BJ (cell line): ENCODE results near the gene HNRNPA3. TPM values are rescaled to one million over a fixed set of nuclear protein-coding genes. Genes with fewer than 3 reads are reported as not detected.

Source experiments
- CTCF ChIA-PET: fragments of 350-600 bp; formaldehyde crosslinking; extraction: SDS; loops from one replicate; lab custom pipeline; 2021; ENCODE audit warnings: antibody characterized with exemption, inconsistent platforms; lab: Yijun Ruan, JAX
- POLR2A ChIA-PET: fragments of 300-600 bp; sonication (Branson Sonifier 250); formaldehyde crosslinking; extraction: SDS; loops from one replicate; lab custom pipeline; 2021; ENCODE audit warnings: antibody characterized with exemption; lab: Charles Lee
- DNase-seq: peaks from one replicate; pipeline ENCODE4 v3.0.0-alpha.2; 2011; ENCODE audit warnings: low read depth
- H3K27me3 ChIP-seq: 2 replicates; pipeline ENCODE4 v1.6.0; 2011; ENCODE audit warnings: low read length; ENCODE audit not compliant: control insufficient read depth, insufficient read depth
- H3K36me3 ChIP-seq: 2 replicates; pipeline ENCODE4 v1.5.1; 2011; ENCODE audit warnings: low read length; ENCODE audit not compliant: control insufficient read depth, insufficient read depth
- H3K4me3 ChIP-seq: 2 replicates; pipeline ENCODE4 v1.5.1; 2011; ENCODE audit warnings: low read depth, mild to moderate bottlenecking, control low read depth, low read length
- polyA minus RNA-seq: library from RNA; depleted of rRNA, polyadenylated mRNA; stranded (reverse); fragments of >200 nt; gene quantifications from 2 replicates; pipeline ENCODE4 v1.2.3, GENCODE V29; 2011; rRNA and poly(A)+ RNA removed
- polyA plus RNA-seq: library from polyadenylated mRNA; depleted of rRNA; stranded (reverse); fragments of >200 nt; gene quantifications from 2 replicates; pipeline ENCODE4 v1.2.3, GENCODE V29; 2011; rRNA removed
- TF ChIP-seq, protein P1 (sequence below): IDR thresholded peaks from 2 replicates; pipeline ENCODE4 v1.5.1; 2011; ENCODE audit warnings: low read depth, mild to moderate bottlenecking, control low read depth, inconsistent platforms, low read length, moderate library complexity; ENCODE audit not compliant: insufficient read depth

The HNRNPA3 gene
- 31.8 and 74.9 TPM in 2 replicates for polyA plus RNA-seq
- polyA minus RNA-seq, result 7.3 and 21.1 TPM in 2 replicates

GRCh38 chr2:177212106-177212890 lies at the start of gene HNRNPA3:
TSS of gene HNRNPA3 (plus strand) at chr2:177212794. CDS start at chr2:177212800, 6 bp downstream.
- ChIA-PET POLR2A (interaction anchor here (0.6 to 1.2 kb wide), 6 partner anchors 39 to 125 kb away, joined by 3 to 4 read pairs (median 3); no protein-coding TSS in a partner anchor), CTCF (interaction anchor here (1.2 to 1.6 kb wide), 2 partner anchors 18 to 48 kb away, joined by 3 to 10 read pairs; no protein-coding TSS in a partner anchor)
- Histone ChIP-seq H3K36me3 (peaks cover 1% of the 10 kb centered on the region), H3K27me3 (no peaks in the 10 kb centered on the region), H3K4me3 (peak within 1 kb of the TSS; percentile 84)
- TF ChIP-seq, protein P1, sequence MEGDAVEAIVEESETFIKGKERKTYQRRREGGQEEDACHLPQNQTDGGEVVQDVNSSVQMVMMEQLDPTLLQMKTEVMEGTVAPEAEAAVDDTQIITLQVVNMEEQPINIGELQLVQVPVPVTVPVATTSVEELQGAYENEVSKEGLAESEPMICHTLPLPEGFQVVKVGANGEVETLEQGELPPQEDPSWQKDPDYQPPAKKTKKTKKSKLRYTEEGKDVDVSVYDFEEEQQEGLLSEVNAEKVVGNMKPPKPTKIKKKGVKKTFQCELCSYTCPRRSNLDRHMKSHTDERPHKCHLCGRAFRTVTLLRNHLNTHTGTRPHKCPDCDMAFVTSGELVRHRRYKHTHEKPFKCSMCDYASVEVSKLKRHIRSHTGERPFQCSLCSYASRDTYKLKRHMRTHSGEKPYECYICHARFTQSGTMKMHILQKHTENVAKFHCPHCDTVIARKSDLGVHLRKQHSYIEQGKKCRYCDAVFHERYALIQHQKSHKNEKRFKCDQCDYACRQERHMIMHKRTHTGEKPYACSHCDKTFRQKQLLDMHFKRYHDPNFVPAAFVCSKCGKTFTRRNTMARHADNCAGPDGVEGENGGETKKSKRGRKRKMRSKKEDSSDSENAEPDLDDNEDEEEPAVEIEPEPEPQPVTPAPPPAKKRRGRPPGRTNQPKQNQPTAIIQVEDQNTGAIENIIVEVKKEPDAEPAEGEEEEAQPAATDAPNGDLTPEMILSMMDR, result peak; percentile 29; the same call in 1 of the 2 replicates
- peak; percentile 95 for DNase-seq

DNA sequence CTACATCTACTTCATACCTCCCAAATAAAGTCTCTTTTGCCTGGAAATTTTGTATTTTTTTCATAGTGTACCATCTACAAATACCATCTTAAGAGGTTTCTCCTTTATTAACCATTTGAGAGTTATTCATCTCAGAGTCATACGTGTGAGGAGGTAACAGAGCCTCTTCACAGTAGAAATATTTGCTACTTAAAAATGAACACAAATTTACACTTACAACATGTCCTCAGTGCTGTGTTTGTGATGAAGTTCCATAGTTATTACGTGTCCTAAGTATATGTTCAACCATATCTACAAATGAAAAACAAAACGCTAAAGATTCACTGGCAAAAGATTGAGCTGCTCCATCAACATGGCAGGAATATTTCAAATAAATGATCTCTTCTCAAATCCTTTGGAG lies 48.5 kb upstream of the HNRNPA3 start:
- Histone ChIP-seq H3K27me3 (0 out of 2 replicates have a peak, but pooled peaks cover 1% of the 10 kb centered on the region), H3K4me3 (no peak overlapping the region), H3K36me3 (no peaks in the 10 kb centered on the region)
- TF ChIP-seq, protein P1, result no peak
- POLR2A ChIA-PET, result interaction anchor here (0.6 to 0.7 kb wide), 2 partner anchors 99 to 440 kb away, joined by 3 to 9 read pairs; no protein-coding TSS in a partner anchor
- CTCF ChIA-PET, result interaction anchor here (0.7 to 4.9 kb wide), 35 partner anchors 8 to 710 kb away, joined by 3 to 90 read pairs (median 5); partner anchors contain the start of genes HNRNPA3 and NFE2L2
- no peak for DNase-seq

DNA sequence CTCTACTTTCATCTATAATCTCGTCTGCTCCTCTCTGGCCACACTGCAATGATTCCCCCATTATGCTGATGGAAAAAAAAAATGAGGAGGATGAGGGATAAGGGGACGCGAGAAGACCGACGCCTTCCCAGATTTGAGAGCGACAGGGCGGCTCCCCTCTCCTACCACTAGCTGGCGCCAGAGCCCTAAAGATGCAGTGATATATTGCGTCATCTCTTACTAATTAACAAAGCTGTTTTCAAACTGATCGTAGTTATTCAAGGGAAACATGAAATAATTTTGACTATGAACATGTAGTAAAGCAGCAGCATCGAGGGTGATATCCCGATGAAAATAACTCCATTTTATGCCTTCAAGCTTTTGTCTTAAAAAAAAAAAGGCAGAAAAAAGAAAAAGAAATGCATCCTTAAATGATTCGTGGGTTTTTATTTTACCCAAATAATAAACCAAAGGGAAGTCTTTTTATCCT lies 48.0 kb upstream of the HNRNPA3 start:
- ChIA-PET CTCF (interaction anchor here (0.6 to 4.9 kb wide), 52 partner anchors 8 to 608 kb away, joined by 3 to 90 read pairs (median 5); partner anchors contain the start of genes AGPS, HNRNPA3 and NFE2L2), POLR2A (interaction anchor here (0.5 to 0.9 kb wide), 4 partner anchors 80 to 439 kb away, joined by 3 to 11 read pairs (median 8); partner anchors contain the start of gene NFE2L2)

GRCh38 chr2:177165061-177165583 lies 47.5 kb upstream of the HNRNPA3 start:
- no peak for DNase-seq
- Histone ChIP-seq H3K36me3 (no peaks in the 10 kb centered on the region), H3K4me3 (peak overlapping the region; percentile 20; the same call in 1 of the 2 replicates), H3K27me3 (0 out of 2 replicates have a peak, but pooled peaks cover 1% of the 10 kb centered on the region)
- CTCF ChIA-PET, result interaction anchor here (0.6 to 4.9 kb wide), 48 partner anchors 7 to 608 kb away, joined by 3 to 90 read pairs (median 6); partner anchors contain the start of genes AGPS, HNRNPA3 and NFE2L2
- POLR2A ChIA-PET, result interaction anchor here (0.5 to 0.9 kb wide), 3 partner anchors 47 to 100 kb away, joined by 3 to 11 read pairs (median 6); partner anchors contain the start of genes HNRNPA3 and NFE2L2
- TF ChIP-seq, protein P1, result no peak

More for the DNA sequence above, 48.0 kb upstream of the HNRNPA3 start:
- TF ChIP-seq, protein P1, result peak; percentile 100
- Histone ChIP-seq H3K27me3 (0 out of 2 replicates have a peak, but pooled peaks cover 1% of the 10 kb centered on the region), H3K4me3 (peak overlapping the region; percentile 20; the same call in 1 of the 2 replicates), H3K36me3 (no peaks in the 10 kb centered on the region)
- peak; percentile 35 for DNase-seq
